Stimulated activated CD4-positive, alpha-beta T cell treated with anti-CD3 and anti-CD28 coated beads, Interleukin-1b, Interleukin-23, amount 100 ng/mL, for 1 hour (primary cell): ENCODE measurements around the gene OR13A1.
"Not testable (repeated sequence)": the region's sequence is repeated elsewhere in the genome, so short reads cannot be mapped to it uniquely, and the experiment has no call there.

Experiments used
- DNase-seq, 2 donors: peaks; one replicate each; pipeline ENCODE4 v3.0.0-alpha.2; 2020; ENCODE audit warnings: low read depth in 2 of 2

The OR13A1 gene, protein sequence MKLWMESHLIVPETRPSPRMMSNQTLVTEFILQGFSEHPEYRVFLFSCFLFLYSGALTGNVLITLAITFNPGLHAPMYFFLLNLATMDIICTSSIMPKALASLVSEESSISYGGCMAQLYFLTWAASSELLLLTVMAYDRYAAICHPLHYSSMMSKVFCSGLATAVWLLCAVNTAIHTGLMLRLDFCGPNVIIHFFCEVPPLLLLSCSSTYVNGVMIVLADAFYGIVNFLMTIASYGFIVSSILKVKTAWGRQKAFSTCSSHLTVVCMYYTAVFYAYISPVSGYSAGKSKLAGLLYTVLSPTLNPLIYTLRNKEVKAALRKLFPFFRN

DNA sequence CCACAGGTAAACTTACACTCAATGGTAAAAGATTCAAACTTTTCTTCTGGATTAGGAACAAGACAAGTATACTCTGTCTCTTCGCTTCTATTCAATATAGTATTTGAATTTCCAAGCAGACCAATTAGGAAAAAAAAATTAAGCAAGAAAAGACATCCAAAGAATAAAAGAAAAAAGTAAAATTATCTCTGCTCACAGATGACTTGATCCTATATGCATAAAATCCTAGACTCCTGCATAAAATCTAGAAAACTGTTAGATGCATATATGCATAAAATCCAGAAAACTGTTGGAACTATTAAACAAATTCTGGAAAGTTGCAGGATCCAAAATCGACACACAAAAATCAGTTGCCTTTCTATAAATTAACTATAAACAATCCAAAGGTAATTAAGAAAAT is at the start of gene OR13A1:
OR13A1 (minus strand) TSS at position 101 of the 400 bp plus-strand sequence. CDS start 11,186 bp downstream, outside the sequence.
- no peak for DNase-seq

DNA sequence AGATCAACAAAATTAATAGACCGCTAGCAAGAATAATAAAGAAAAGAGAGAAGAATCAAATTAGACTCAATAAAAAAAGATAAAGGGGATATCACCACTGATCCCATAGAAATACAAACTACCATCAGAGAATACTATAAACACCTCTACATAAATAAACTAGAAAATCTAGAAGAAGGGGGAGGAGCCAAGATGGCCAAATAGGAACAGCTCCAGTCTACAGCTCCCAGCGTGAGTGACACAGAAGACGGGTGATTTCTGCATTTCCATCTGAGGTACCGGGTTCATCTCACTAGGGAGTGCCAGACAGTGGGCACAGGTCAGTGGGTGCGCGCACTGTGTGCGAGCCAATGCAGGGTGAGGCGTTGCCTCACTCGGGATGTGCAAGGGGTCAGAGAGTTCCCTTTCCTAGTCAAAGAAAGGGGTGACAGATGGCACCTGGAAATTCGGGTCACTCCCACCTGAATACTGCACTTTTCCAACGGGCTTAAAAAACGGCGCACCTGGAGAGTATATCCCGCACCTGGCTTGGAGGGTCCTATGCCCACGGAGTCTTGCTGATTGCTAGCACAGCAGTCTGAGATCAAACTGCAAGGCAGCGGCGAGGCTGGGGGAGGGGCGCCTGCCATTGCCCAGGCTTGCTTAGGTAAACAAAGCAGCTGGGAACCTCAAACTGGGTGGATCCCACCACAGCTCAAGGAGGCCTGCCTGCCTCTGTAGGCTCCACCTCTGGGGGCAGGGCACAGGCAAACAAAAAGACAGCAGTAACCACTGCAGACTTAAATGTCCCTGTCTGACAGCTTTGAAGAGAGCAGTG is 46.8 kb upstream of the OR13A1 start:
- DNase-seq = not testable (repeated sequence)

DNA sequence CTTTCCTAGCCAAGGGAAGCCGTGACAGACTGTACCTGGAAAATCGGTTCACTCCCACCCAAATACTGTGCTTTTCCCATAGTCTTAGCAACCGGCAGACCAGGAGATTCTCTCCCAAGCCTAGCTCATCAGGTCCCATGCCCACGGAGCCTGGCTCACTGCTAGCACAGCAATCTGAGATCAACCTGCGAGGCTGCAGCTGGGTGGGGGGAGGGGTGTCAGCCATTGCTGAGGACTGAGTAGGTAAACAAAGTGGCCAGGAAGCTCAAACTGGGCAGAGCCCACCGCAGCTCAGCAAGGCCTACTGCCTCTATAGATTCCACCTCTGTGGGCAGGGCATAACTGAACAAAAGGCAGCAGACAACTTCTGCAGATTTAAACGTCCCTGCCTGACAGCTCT is 43.6 kb upstream of the OR13A1 start:
- not testable (repeated sequence) for DNase-seq

DNA sequence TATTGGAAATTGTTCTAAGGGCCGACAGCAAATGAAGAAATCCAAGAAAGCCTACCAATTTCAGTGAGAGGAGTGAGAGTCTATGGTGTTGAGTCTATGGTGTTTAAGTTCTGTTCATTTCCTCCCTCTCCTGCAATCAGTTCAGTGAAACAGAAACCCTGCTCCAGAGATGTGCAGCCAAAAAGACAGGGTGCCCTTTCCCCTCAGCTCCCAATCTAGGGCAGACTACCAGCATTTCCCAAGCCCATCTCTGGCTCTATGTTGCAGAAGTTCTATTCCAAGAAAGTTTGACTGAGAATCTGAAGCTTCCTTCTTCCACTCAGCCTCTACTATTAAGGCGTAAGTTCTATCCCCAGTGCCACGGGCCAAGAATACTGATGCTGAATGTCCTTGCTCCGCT is 40.1 kb upstream of the OR13A1 start:
- DNase-seq = no peak

DNA sequence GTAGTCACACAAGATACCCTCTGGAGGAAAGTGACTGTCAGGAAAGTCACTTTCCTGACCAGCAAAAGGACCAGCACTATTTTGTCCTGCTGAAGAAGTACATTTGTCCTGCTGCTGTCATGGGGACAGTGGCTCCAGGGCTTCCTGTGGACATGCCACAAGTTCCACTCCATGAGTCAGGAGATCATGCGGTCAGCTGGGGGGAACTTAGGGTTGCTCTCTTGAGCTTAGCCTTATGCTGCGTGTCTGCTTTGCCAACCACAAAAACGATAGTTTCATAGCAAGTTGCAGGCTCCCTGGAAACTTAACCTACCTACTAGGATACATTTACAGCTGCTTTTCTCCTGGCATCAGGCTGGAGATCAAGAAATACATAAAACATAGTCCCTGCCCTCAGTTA is 38.9 kb upstream of the OR13A1 start:
- DNase-seq = no peak

DNA sequence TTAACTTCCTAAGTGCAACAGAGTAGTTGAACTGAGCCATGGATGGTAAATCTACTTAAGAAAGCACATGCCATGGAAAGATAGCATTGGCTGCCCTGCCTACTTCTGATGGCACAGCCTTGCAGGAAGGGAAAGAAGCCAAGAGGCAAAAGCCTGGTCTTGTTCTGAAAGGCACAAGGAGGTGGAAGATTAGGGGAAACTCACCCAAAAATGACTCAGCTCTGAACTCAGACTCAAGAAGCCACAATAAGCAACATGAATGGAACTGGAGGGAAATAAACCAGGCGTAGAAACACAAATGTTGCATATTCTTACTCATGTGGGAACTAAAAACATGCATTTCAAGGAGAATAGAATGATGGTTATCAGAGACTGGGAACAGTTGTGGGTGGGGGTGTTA is 37.8 kb upstream of the OR13A1 start:
- DNase-seq = no peak

DNA sequence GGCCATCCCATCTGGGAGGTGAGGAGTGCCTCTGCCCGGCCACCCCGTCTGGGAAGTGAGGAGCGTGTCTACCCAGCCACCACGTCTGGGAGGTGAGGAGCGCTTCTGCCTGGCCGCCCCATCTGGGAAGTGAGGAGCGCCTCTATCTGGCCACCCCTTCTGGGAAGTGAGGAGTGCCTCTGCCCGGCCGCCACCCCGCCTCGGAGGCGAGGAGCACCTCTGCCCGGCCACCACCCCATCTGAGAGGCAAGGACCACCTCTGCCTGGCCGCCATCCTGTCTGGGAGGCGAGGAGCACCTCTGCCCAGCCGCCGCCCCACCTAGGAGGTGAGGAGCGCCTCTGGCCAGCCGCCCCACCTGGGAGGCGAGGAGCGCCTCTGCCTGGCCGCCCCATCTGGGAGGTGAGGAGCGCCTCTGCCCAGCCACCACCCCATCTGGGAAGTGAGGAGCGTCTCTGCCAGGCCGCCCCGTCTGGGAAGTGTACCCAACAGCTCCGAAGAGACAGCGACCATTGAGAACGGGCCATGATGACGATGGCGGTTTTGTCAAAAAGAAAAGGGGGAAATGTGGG is 32.9 kb upstream of the OR13A1 start:
- DNase-seq = not testable (repeated sequence)

DNA sequence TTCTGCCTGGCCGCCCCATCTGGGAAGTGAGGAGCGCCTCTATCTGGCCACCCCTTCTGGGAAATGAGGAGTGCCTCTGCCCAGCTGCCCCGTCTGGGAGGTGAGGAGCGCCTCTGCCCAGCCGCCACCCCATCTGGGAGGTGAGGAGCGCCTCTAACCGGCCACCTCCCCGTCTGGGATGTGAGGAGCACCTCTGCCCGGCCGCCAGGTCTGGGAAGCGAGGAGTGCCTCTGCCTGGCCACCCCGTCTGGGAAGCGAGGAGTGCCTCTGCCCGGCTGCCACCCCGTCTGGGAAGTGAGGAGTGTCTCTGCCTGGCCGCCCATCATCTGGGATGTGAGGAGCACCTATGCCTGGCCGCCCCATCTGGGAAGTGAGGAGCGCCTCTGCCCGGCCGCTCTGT is 32.1 kb upstream of the OR13A1 start:
- DNase-seq = not testable (repeated sequence)

DNA sequence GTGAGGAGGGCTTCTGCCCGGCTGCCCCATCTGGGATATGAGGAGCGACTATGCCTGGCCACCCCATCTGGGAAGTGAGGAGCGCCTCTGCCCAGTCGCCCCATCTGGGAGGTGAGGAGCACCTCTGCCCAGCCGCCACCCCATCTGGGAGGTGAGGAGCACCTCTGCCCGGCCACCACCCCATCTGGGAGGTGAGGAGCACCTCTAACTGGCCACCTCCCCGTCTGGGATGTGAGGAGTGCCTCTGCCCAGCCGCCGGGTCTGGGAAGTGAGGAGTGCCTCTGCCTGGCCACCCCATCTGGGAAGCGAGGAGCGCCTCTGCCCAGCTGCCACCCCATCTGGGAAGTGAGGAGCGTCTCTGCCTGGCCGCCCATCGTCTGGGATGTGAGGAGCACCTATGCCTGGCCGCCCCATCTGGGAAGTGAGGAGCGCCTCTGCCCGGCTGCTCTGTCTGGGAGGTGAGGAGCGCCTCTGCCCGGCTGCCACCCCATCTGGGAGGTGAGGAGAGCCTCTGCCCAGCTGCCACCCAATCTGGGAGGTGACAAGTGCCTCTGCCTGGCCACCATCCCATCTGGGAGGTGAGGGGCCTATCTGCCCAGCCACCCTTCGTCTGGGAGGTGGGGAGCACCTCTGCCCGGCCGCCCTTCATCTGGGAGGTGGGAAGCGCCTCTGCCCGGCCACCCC is 31.4 kb upstream of the OR13A1 start:
- DNase-seq = not testable (repeated sequence)

DNA sequence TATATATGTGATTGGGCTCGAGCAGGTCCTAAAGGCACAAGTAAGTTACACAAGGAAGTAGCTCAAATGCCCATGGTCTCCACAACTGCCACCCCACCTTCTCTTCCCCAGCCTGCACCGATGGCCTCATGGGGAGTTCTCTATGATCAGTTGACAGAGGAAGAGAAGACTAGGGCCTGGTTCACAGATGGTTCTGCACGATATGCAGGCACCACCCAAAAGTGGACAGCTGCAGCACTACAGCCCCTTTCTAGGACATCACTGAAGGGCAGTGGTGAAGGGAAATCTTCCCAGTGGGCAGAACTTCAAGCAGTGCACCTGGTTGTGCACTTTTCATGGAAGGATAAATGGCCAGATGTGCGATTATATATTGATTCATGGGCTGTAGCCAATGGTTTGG is 25.0 kb upstream of the OR13A1 start:
- not testable (repeated sequence) for DNase-seq

DNA sequence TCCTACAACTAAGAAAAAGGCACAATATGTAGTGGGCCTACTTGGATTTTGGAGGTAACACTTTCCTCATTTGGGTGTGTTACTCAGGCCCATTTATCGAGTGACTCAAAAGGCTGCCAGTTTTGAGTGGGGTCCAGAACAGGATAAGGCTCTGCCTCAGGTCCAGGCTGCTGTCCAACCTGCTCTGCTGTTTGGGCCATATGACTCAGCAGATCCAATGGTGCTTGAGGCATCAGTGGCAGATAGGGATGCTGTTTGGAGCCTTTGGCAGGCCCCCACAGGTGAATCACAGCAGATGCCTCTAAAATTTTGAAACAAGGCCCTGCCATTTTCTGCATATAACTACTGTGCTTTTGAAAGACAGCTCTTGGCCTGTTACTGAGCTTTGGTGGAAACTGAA is 24.5 kb upstream of the OR13A1 start:
- no peak for DNase-seq

DNA sequence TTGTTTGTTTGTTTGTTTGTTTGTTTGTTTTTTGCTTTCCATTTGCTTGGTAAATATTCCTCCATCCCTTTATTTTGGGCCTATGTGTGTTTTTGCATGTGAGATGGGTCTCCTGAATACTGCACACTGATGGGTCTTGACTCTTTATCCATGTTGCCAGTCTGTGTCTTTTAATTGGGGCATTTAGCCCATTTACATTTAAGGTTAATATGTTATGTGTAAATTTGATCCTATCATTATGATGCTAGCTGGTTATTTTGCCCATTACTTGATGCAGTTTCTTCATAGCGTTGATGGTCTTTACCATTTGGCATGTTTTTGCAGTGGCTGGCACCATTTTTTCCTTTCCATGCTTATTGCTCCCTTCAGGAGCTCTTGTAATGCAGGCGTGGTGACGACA is 16.4 kb upstream of the OR13A1 start:
- DNase-seq = not testable (repeated sequence)

DNA sequence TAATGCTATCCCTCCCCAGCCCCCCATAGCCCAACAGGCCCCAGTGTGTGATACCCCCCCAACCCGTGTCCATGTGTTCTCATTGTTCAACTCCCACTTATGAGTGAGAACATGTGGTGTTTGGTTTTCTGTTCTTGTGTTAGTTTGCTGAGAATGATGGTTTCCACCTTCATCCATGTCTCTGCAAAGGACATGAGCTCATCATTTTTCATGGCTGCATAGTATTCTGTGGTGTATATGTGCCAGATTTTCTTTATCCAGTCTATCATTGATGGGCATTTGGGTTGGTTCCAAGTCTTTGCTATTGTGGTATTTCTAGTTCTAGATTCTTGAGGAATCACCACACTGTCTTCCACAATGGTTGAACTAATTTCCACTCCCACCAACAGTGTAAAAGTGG is 11.5 kb upstream of the OR13A1 start:
- not testable (repeated sequence) for DNase-seq

DNA sequence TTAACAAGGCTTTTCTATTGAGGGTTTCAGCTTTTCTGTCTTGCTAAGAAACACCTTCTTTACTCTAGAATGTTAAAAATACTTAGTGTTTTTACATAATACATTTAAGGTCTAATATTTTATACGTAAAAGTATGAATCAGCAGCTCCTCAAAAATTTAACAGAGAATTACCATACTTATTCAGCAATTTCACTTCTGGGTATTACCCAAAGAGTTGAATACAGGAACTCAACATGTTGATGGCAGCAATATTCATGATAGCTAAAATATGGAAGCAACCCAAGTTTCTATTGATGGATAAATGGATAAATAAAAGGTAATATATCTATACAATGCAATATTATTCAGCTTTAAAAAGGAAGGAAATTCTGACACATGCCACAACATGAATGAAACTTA is 9.7 kb upstream of the OR13A1 start:
- no peak for DNase-seq

DNA sequence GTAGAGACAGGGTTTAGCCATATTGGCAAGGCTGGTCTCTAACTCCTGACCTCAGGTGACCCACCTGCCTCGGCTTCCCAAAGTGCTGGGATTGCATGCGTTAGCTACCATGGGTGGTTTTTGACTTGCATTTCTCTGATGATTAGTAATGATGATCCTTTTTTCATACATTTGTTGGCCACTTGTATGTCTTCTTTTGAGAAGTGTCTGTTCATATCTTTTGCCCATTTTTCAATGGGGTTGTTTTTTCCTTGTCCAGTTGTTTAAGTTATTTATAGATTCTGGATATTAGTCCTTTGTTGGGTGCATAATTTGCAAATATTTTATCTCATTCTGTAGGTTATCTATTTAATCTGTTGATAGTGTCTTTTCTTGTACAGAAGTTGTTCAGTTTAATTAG is 4.3 kb upstream of the OR13A1 start:
- no peak for DNase-seq

DNA sequence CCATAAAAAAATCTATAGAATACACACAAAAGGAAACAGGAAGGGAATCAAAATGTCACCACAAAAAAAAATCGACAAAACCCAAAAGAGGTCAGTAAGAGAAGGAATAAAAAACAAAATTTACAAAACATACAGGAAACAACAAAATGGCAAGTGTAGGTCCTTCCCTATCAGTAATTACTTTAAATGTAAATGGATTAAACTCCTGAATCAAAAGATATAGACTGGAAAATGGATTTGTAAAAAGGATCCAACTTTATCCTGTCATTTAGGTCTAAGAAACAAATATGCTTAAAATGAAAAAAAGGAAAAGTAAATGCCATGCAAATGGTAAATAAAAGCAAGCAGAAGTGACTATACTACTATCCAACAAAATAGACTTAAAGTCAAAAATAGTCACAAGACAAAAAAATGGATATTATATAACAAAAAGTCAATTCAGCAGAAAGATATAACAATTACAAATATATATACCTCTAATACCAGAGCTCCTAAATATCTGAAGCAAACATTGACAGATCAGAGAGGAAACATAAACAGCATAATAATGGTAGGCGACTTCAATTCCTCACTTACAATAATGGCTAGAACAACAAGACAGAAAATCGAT is 2.0 kb downstream of the OR13A1 start:
- DNase-seq = no peak

DNA sequence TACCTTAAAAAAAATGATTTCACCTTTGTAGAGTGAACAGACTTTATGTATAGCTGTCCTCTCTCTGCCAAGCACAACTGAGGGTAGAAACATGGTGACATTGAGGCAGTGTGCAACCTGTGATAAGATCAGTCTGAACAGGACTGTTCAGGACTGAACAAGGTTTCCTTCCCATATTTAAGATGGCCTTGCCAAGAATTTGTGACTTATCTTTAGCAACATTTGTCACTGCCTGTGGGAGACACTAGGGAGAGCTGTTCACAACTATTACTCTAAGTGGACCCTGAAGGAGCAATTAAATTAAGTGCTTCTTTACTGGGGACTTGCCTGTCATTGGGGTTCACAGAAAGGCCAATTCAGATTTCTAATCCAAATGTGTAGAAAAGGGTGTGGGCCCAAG is 6.7 kb downstream of the OR13A1 start:
- DNase-seq = no peak

DNA sequence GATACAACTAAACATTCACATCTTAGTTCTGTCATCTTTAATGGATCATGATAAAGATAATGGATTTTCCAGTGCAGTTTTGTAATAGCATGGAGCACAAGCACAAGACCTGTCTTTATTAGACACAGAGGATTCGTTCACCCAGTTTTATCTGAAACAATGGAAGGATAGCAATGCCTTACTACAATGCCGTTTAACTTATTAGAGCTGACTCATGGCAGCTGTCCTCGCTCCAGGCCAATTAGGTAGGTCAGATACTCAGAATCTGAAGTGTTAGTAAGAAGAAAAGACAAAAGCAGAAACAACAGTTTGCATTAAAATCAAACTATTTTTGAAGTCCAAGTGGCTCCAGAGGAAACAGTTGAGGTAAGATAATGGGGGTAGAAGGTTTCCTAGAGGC is 12.8 kb downstream of the OR13A1 start:
- DNase-seq = no peak

DNA sequence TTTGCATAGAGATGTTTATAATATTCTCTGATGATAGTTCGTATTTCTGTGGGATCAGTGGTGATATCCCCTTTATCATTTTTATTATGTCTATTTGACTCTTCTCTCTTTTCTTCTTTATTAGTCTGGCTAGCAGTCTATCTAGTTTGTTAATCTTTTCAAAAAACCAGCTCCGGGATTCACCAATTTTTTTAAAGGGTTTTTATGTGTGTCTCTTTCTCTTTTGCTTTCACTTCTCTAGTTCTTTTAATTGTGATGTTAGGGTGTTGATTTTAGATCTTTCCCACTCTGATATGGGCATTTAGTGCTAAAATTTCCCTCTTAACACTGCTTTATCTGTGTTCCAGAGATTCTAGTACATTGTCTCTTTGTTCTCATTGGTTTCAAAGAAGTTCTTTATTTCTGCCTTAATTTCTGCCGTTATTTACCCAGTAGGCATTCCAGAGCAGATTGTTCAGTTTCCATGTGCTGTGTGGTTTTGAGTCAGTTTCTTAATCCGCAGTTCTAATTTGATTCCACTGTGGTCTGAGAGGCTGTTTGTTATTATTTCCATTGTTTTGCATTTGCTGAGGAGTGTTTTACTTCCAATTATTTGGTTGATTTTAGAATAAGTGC is 17.0 kb downstream of the OR13A1 start:
- not testable (repeated sequence) for DNase-seq

DNA sequence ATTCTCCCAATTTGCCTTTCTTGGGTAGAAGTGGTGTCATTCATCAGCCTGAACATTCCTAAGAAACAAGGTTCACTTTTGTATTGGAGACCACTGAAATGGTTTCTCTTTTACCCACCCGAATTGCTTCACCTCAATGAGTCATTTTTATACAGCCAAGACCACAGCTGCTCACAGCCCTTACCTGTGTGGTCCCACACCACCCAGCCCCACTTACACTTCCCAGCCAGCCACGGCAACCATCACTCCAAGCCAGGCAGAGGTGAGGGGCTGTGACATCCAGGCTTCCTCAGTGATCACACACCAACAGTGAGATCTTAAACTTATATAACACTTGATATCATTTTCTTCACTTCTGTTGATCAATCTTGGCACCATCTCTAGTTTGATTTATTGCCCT is 20.7 kb downstream of the OR13A1 start:
- no peak for DNase-seq

DNA sequence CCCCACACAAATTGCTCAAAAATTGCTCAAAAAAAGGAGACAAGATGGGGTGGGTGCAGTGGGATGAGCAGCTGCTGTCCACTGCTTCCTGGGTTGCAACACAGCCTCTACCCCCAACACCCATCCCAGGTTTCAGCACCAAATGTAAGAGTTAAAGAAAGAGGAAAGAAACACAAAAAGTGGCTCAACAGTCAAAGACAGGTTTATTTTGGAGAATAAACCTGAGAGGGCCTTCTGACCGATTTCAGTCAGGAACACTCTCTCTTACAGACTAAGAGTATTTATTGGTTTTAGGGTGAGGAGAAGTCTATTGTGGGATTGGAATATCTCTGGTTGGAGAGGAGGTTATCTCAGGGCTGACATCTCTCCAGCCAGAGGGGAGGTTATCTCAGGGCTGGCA is 28.4 kb downstream of the OR13A1 start:
- DNase-seq = no peak
